SK-N-SH (cell line): Measurements from ENCODE around the gene ATP5PB. TPM values are rescaled to one million over a fixed set of nuclear protein-coding genes. Genes with fewer than 3 reads are reported as not detected.

Experiments used
- CTCF ChIA-PET: fragments of 300-600, 350-600 bp; formaldehyde crosslinking; extraction: SDS; loops from one replicate; lab custom pipeline; 2021; lab: Yijun Ruan, JAX
- POLR2A ChIA-PET: fragments of 350-600 bp; sonication (Branson Sonifier 250); formaldehyde crosslinking; extraction: SDS; loops from one replicate; lab custom pipeline; 2020; ENCODE audit warnings: antibody characterized with exemption, inconsistent platforms; lab: Yijun Ruan, JAX
- DNase-seq: peaks from one replicate; pipeline ENCODE4 v3.0.0; 2012
- H2AFZ ChIP-seq: fragments of 200-600 bp; sonication (generic); 2 replicates; pipeline ENCODE4 v1.8.1; 2016; ENCODE audit warnings: antibody characterized with exemption, mild to moderate bottlenecking, low read depth
- H3F3A ChIP-seq: fragments of 200-600 bp; sonication (generic); replicated peaks from 2 replicates; pipeline ENCODE3; 2016; ENCODE audit warnings: antibody characterized with exemption, mild to moderate bottlenecking; ENCODE audit not compliant: insufficient read depth
- H3K27ac ChIP-seq, 2 experiments: fragments of 200-500 bp in 1 of 2; fragments of 200-600 bp in 1 of 2; sonication (Bioruptor generic) in 1 of 2; sonication (generic), shearing (Covaris generic) in 1 of 2; 2 replicates each; pipeline versions ENCODE4 v1.5.1 to v1.6.1; 2014 to 2016; ENCODE audit warnings: low read depth in 2 of 2, inconsistent platforms in 1 of 2, low read length in 1 of 2, mild to moderate bottlenecking in 1 of 2, mixed read lengths in 1 of 2
- H3K27me3 ChIP-seq: fragments of 200-600 bp; sonication (generic), shearing (Covaris generic); 2 replicates; pipeline ENCODE4 v1.6.1; 2016; ENCODE audit warnings: mixed run types; ENCODE audit not compliant: insufficient read depth
- H3K36me3 ChIP-seq, 2 experiments: fragments of 200-500 bp in 1 of 2; fragments of 200-600 bp in 1 of 2; sonication (Bioruptor generic) in 1 of 2; sonication (generic) in 1 of 2; replicated peaks in 1 of 2; 2 replicates each; pipeline versions ENCODE3 to v1.5.1; 2014 to 2016; ENCODE audit warnings: low read length in 1 of 2, mild to moderate bottlenecking in 1 of 2; ENCODE audit not compliant: insufficient read depth in 2 of 2, control insufficient read depth in 1 of 2
- H3K4me1 ChIP-seq, 2 experiments: fragments of 200-500 bp in 1 of 2; fragments of 200-600 bp in 1 of 2; sonication (Bioruptor generic) in 1 of 2; sonication (generic), shearing (Covaris generic) in 1 of 2; 2 replicates each; pipeline versions ENCODE4 v1.5.1 to v1.6.1; 2014 to 2016; ENCODE audit warnings: low read depth in 1 of 2, low read length in 1 of 2, mixed run types in 1 of 2; ENCODE audit not compliant: insufficient read depth in 2 of 2, control insufficient read depth in 1 of 2
- H3K4me2 ChIP-seq: fragments of 200-600 bp; sonication (generic), shearing (Covaris generic); 2 replicates; pipeline ENCODE4 v1.6.1; 2017; ENCODE audit warnings: mixed run types
- H3K4me3 ChIP-seq, 2 experiments: fragments of 200-500 bp in 1 of 2; fragments of 200-600 bp in 1 of 2; sonication (Bioruptor generic) in 1 of 2; sonication (generic), shearing (Covaris generic) in 1 of 2; 2 replicates each; pipeline versions ENCODE4 v1.5.1 to v1.8.1; 2014 to 2016; ENCODE audit warnings: low read depth in 2 of 2, inconsistent platforms in 1 of 2, low read length in 1 of 2, mild to moderate bottlenecking in 1 of 2, mixed read lengths in 1 of 2, moderate library complexity in 1 of 2
- H3K79me2 ChIP-seq: fragments of 200-600 bp; sonication (generic); 2 replicates; pipeline ENCODE4 v1.8.1; 2017; ENCODE audit warnings: mild to moderate bottlenecking; ENCODE audit not compliant: insufficient read depth
- H3K9ac ChIP-seq: fragments of 200-600 bp; sonication (generic); 2 replicates; pipeline ENCODE4 v1.6.1; 2017; ENCODE audit warnings: mixed run types
- H3K9me2 ChIP-seq: fragments of 200-600 bp; sonication (generic); 2 replicates; pipeline ENCODE4 v1.6.1; 2017; ENCODE audit warnings: mixed run types
- H3K9me3 ChIP-seq: fragments of 200-600 bp; sonication (generic); 2 replicates; pipeline ENCODE4 v1.6.1; 2017; ENCODE audit warnings: mixed run types, mild to moderate bottlenecking, moderate library complexity
- H4K20me1 ChIP-seq: fragments of 200-600 bp; sonication (generic); 2 replicates; pipeline ENCODE4 v1.6.1; 2017; ENCODE audit warnings: mild to moderate bottlenecking, mixed run types; ENCODE audit not compliant: insufficient read depth
- CHD2 ChIP-seq: fragments of 150-350 bp; IDR thresholded peaks from 2 replicates; pipeline ENCODE4 v1.6.1; 2018; ENCODE audit warnings: low read length; ENCODE audit not compliant: partially characterized antibody
- EP300 ChIP-seq, 2 experiments: IDR thresholded peaks; 2 replicates each; pipeline versions ENCODE4 v1.4.0 to v1.6.1; 2012; ENCODE audit warnings: borderline replicate concordance in 1 of 2, low read depth in 1 of 2, low read length in 1 of 2
- GABPA ChIP-seq: IDR thresholded peaks from 2 replicates; pipeline ENCODE4 v1.4.0; 2012; ENCODE audit warnings: low read depth, mild to moderate bottlenecking
- GATA2 ChIP-seq: sonication (generic); formaldehyde crosslinking; IDR thresholded peaks from 2 replicates; pipeline ENCODE4 v1.5.0; 2020; ENCODE audit warnings: mild to moderate bottlenecking, missing genetic modification reagents
- JUND ChIP-seq: IDR thresholded peaks from 2 replicates; pipeline ENCODE4 v1.4.0; 2012
- MEF2A ChIP-seq: IDR thresholded peaks from 2 replicates; pipeline ENCODE4 v1.4.0; 2012; ENCODE audit warnings: low read depth, borderline replicate concordance
- MXI1 ChIP-seq: IDR thresholded peaks from 2 replicates; pipeline ENCODE4 v1.6.1; 2012; ENCODE audit warnings: mild to moderate bottlenecking, low read depth, low read length, improper control_type of control experiment
- NFIC ChIP-seq: IDR thresholded peaks from 2 replicates; pipeline ENCODE4 v1.4.0; 2012; ENCODE audit warnings: borderline replicate concordance
- RFX5 ChIP-seq: IDR thresholded peaks from 2 replicates; pipeline ENCODE4 v1.6.1; 2012; ENCODE audit warnings: mild to moderate bottlenecking, improper control_type of control experiment, low read length
- RXRA ChIP-seq: IDR thresholded peaks from 2 replicates; pipeline ENCODE4 v1.4.0; 2012; ENCODE audit warnings: low read depth, mild to moderate bottlenecking, borderline replicate concordance
- SIN3A ChIP-seq: IDR thresholded peaks from 2 replicates; pipeline ENCODE4 v1.6.1; 2012; ENCODE audit warnings: low read depth, mild to moderate bottlenecking, low read length, moderate library complexity, borderline replicate concordance
- SMC3 ChIP-seq: IDR thresholded peaks from 2 replicates; pipeline ENCODE4 v1.6.1; 2012; ENCODE audit warnings: low read depth, low read length, improper control_type of control experiment
- TEAD4 ChIP-seq: IDR thresholded peaks from 2 replicates; pipeline ENCODE4 v1.4.0; 2012; ENCODE audit warnings: mild to moderate bottlenecking, borderline replicate concordance; ENCODE audit not compliant: insufficient read depth
- YY1 ChIP-seq: IDR thresholded peaks from 2 replicates; pipeline ENCODE4 v1.4.0; 2012; ENCODE audit warnings: low read depth, mild to moderate bottlenecking
- WGBS: methylation state at CpG from one replicate; pipeline ENCODE4 v1.1.6; 2017; ENCODE audit warnings: low lambda C conversion rate; 5-methylcytosine and 5-hydroxymethylcytosine counted together
- polyA plus RNA-seq, 3 experiments: library from polyadenylated mRNA; depleted of rRNA; stranded (reverse); fragments of >200 nt; gene quantifications; 2 replicates each; pipeline ENCODE4 v1.2.3, GENCODE V29; 2012
- TF ChIP-seq, protein P1 (sequence below): IDR thresholded peaks from 2 replicates; pipeline ENCODE4 v1.4.0; 2012; ENCODE audit warnings: low read depth, borderline replicate concordance
- TF ChIP-seq, protein P2 (sequence below): IDR thresholded peaks from 2 replicates; pipeline ENCODE4 v1.4.0; 2012; ENCODE audit warnings: low read depth, borderline replicate concordance
- TF ChIP-seq, protein P3 (sequence below): IDR thresholded peaks from 2 replicates; pipeline ENCODE4; 2012

ATP5PB gene
- polyA plus RNA-seq, 1 of the 3 experiments (the other 2 are of a cell fraction): 177 TPM

DNA sequence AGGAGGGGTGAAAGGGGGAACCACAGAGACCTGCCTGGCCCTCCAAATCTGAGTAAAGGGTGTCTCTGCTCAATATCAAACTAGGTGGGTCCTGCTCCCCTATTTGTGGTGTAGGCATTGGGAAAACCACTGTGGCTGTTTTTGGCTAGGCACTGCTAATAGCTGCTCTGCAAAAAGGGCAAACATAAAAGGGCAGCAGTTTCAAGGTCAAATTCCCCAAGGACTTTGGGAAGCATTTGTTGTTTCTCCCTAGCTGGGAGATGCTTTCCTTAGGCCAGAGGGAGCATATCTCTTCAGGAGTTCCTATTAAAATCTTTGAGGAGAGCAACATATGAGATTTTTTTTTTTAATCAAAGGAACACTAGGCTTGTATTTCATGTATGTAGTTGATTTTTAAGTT lies 26.9 kb downstream of the ATP5PB start:
- Histone ChIP-seq H3K4me1 (no peaks in the 10 kb centered on the region), H3K9me2 (no peaks in the 10 kb centered on the region), H3K27me3 (no peaks in the 10 kb centered on the region), H3K79me2 (no peaks in the 10 kb centered on the region), H3K36me3 (peaks cover 0 to 4% of the 10 kb centered on the region in 2 experiments), H3K4me2 (no peak overlapping the region), H3K4me3 (no peak overlapping the region), H3F3A (no peaks in the 10 kb centered on the region), H3K9ac (no peak overlapping the region), H3K9me3 (no peaks in the 10 kb centered on the region), H4K20me1 (no peaks in the 10 kb centered on the region), H3K27ac (no peak overlapping the region), H2AFZ (no peak overlapping the region)
- no peak for TF ChIP-seq NFIC
- TF ChIP-seq TEAD4: no peak
- TF ChIP-seq MEF2A: no peak
- ChIA-PET POLR2A (no interaction called here), CTCF (interaction anchor here (0.7 to 0.9 kb wide), 3 partner anchors 28 to 239 kb away, joined by 3 to 4 read pairs (median 3); no protein-coding TSS in a partner anchor)
- no peak for DNase-seq

DNA sequence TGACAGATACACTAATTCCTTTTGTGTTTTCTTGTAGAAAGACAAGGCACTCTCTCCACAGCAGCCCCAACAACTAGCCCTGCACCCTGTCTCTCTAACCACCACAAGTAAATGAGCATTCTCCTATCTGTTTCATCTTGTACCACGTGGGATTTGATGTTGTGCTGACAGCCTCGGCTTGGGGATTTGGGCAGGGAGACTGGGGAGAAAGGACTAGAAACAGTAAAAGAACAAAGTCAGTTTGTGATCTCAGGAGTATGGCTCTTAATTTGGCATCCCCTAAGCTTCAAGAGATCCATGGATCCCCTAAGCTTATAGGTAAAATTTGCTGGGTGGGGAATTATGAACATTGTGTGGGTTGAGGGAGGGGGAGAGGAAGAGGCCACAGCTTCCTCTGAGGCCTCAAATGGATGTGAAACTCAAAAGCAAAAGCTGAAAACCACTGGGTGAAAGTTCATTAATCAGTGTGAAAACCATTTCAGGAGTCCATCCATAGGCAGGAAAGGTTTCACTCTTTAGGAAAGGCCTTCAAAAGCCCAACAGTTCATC lies 27.6 kb downstream of the ATP5PB start:
- no peaks in the 10 kb centered on the region for H3K27me3 ChIP-seq
- TF ChIP-seq, protein P1, sequence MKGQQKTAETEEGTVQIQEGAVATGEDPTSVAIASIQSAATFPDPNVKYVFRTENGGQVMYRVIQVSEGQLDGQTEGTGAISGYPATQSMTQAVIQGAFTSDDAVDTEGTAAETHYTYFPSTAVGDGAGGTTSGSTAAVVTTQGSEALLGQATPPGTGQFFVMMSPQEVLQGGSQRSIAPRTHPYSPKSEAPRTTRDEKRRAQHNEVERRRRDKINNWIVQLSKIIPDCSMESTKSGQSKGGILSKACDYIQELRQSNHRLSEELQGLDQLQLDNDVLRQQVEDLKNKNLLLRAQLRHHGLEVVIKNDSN: no peak
- no peak for TF ChIP-seq GABPA
- no peak for TF ChIP-seq YY1
- TF ChIP-seq SMC3: no peak
- TF ChIP-seq RXRA: no peak
- TF ChIP-seq, protein P2, sequence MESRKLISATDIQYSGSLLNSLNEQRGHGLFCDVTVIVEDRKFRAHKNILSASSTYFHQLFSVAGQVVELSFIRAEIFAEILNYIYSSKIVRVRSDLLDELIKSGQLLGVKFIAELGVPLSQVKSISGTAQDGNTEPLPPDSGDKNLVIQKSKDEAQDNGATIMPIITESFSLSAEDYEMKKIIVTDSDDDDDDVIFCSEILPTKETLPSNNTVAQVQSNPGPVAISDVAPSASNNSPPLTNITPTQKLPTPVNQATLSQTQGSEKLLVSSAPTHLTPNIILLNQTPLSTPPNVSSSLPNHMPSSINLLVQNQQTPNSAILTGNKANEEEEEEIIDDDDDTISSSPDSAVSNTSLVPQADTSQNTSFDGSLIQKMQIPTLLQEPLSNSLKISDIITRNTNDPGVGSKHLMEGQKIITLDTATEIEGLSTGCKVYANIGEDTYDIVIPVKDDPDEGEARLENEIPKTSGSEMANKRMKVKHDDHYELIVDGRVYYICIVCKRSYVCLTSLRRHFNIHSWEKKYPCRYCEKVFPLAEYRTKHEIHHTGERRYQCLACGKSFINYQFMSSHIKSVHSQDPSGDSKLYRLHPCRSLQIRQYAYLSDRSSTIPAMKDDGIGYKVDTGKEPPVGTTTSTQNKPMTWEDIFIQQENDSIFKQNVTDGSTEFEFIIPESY: no peak
- TF ChIP-seq GATA2 (CRISPR knock-in tag): no peak
- no peak for TF ChIP-seq MXI1
- TF ChIP-seq MEF2A: no peak
- no peak for TF ChIP-seq TEAD4
- no peak for TF ChIP-seq EP300 (IDR thresholded peaks at IDR 0.05; ENCODE audit: borderline replicate concordance in 1 of 2, low read depth in 1 of 2, low read length in 1 of 2)
- no peak for TF ChIP-seq NFIC
- no peak for TF ChIP-seq SIN3A
- TF ChIP-seq, protein P3, sequence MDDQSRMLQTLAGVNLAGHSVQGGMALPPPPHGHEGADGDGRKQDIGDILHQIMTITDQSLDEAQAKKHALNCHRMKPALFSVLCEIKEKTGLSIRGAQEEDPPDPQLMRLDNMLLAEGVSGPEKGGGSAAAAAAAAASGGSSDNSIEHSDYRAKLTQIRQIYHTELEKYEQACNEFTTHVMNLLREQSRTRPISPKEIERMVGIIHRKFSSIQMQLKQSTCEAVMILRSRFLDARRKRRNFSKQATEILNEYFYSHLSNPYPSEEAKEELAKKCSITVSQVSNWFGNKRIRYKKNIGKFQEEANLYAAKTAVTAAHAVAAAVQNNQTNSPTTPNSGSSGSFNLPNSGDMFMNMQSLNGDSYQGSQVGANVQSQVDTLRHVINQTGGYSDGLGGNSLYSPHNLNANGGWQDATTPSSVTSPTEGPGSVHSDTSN: no peak
- TF ChIP-seq CHD2: no peak
- TF ChIP-seq RFX5: no peak
- no peak for TF ChIP-seq JUND
- TF ChIP-seq, all 33 proteins: peak for 0
- no peaks in the 10 kb centered on the region for H3K79me2 ChIP-seq
- H3K9me3 ChIP-seq: no peaks in the 10 kb centered on the region
- H3K27ac ChIP-seq: no peak overlapping the region
- no peak overlapping the region for H3K9ac ChIP-seq
- ChIA-PET POLR2A (no interaction called here), CTCF (interaction anchor here (0.9 kb wide), 1 partner anchor 28 kb away, joined by 3 read pairs; no protein-coding TSS in a partner anchor)
- H3K4me3 ChIP-seq: no peak overlapping the region
- no peaks in the 10 kb centered on the region for H3K9me2 ChIP-seq
- no peaks in the 10 kb centered on the region for H3K4me1 ChIP-seq
- no peak overlapping the region for H2AFZ ChIP-seq
- no peaks in the 10 kb centered on the region for H4K20me1 ChIP-seq
- peaks cover 0 to 4% of the 10 kb centered on the region in 2 experiments for H3K36me3 ChIP-seq
- H3F3A ChIP-seq: no peaks in the 10 kb centered on the region
- WGBS: 43% methylated on average over 2 of the region's 2 CpGs
- no peak overlapping the region for H3K4me2 ChIP-seq
- DNase-seq: no peak
